A673 (cell line): ENCODE measurements around the gene TAL2. TPM values are rescaled to one million over a fixed set of nuclear protein-coding genes. Genes with fewer than 3 reads are reported as not detected.

Experiments
- BruUV-seq: library from RNA; stranded (reverse); fragments of 400-500 nt; replicated peaks from 2 replicates; lab custom pipeline; 2021; lab: Mats Ljungman, UMichigan
- CTCF ChIA-PET: fragments of 300-600 bp; sonication (Branson Sonifier 250); formaldehyde crosslinking; loops from one replicate; lab custom pipeline; 2022; ENCODE audit warnings: antibody characterized with exemption; lab: Charles Lee
- POLR2A ChIA-PET: fragments of 300-600 bp; sonication (Branson Sonifier 250); formaldehyde crosslinking; loops from one replicate; lab custom pipeline; 2022; ENCODE audit warnings: antibody characterized with exemption; ENCODE audit not compliant: low non-redundant PET; lab: Charles Lee
- DNase-seq: peaks from one replicate; pipeline ENCODE4 v3.0.0-alpha.2; 2015; ENCODE audit warnings: low spot score
- H3K27ac ChIP-seq: fragments of 200-600 bp; sonication (generic); 2 replicates; pipeline ENCODE4 v1.5.1; 2016; ENCODE audit warnings: mixed run types, low read depth, mild to moderate bottlenecking, mixed read lengths, antibody characterized with exemption, low read length; ENCODE audit not compliant: poor library complexity, severe bottlenecking
- H3K27me3 ChIP-seq: fragments of 200-600 bp; sonication (generic); replicated peaks from 2 replicates; pipeline ENCODE4 v1.6.1; 2017; ENCODE audit warnings: mixed run types, low read depth, mild to moderate bottlenecking, mixed read lengths, antibody characterized with exemption, low read length; ENCODE audit not compliant: insufficient read depth, poor library complexity
- H3K36me3 ChIP-seq: fragments of 200-600 bp; sonication (generic); 2 replicates; pipeline ENCODE4 v1.6.1; 2016; ENCODE audit warnings: mixed run types, mild to moderate bottlenecking, mixed read lengths, antibody characterized with exemption, low read length; ENCODE audit not compliant: insufficient read depth, poor library complexity, severe bottlenecking
- H3K4me1 ChIP-seq: fragments of 200-600 bp; sonication (generic); 2 replicates; pipeline ENCODE4 v1.6.1; 2017; ENCODE audit warnings: mixed run types, mild to moderate bottlenecking, mixed read lengths, antibody characterized with exemption, low read length; ENCODE audit not compliant: insufficient read depth, poor library complexity, severe bottlenecking
- H3K4me3 ChIP-seq: fragments of 200-600 bp; sonication (generic); 2 replicates; pipeline ENCODE4 v1.5.1; 2016; ENCODE audit warnings: low read depth, mixed run types, mild to moderate bottlenecking, mixed read lengths, low read length; ENCODE audit not compliant: poor library complexity, severe bottlenecking
- H3K9me3 ChIP-seq: fragments of 200-600 bp; sonication (generic); 2 replicates; pipeline ENCODE4 v1.6.1; 2016; ENCODE audit warnings: mixed run types, low read depth, mild to moderate bottlenecking, mixed read lengths, antibody characterized with exemption, low read length; ENCODE audit not compliant: poor library complexity, severe bottlenecking
- CTCF ChIP-seq: fragments of 300-800, 200-600 bp; sonication (generic); conservative IDR thresholded peaks from 2 replicates; pipeline ENCODE4 v1.5.1; 2017; ENCODE audit warnings: low read depth, mild to moderate bottlenecking, antibody characterized with exemption, low read length, moderate library complexity, mixed read lengths
- EZH2 ChIP-seq: fragments of 200-600 bp; sonication (generic); IDR thresholded peaks from 2 replicates; pipeline ENCODE4 v1.6.1; 2017; ENCODE audit warnings: borderline replicate concordance, low read depth, mild to moderate bottlenecking, mixed read lengths, antibody characterized with exemption, low read length; ENCODE audit not compliant: poor library complexity, severe bottlenecking
- intact Hi-C: fragments of 100-400 bp; cut with micrococcal nuclease; formaldehyde crosslinking; loops from one replicate; pipeline ENCODE4 v1.10.0; 2022; ENCODE audit not compliant: unreplicated experiment
- total RNA-seq: library from RNA; stranded (reverse); gene quantifications from 2 replicates; pipeline ENCODE4 v1.2.3, GENCODE V29; 2021

The TAL2 gene
- total RNA-seq, 1 experiment from 2014 or later: not detected

GRCh38 chr9:105681313-105681712, 19.1 kb downstream of the TAL2 start:
- no peak for TF ChIP-seq EZH2
- no peak for TF ChIP-seq CTCF
- Histone ChIP-seq H3K27me3 (no peaks in the 10 kb centered on the region), H3K27ac (no peak overlapping the region), H3K4me1 (no peaks in the 10 kb centered on the region), H3K4me3 (no peak overlapping the region), H3K36me3 (no peaks in the 10 kb centered on the region), H3K9me3 (no peaks in the 10 kb centered on the region)
- no TSS peak for BruUV-seq
- POLR2A ChIA-PET: no interaction called here
- DNase-seq: no peak
- CTCF ChIA-PET: no interaction called here
- intact Hi-C loops: no loop called here

GRCh38 chr9:105681724-105682123, 19.5 kb downstream of the TAL2 start:
- POLR2A ChIA-PET: no interaction called here
- no peaks in the 10 kb centered on the region for H3K27me3 ChIP-seq
- no peak overlapping the region for H3K4me3 ChIP-seq
- DNase-seq: peak; percentile 12
- H3K36me3 ChIP-seq: no peaks in the 10 kb centered on the region
- TF ChIP-seq CTCF: no peak
- no peak for TF ChIP-seq EZH2
- no peaks in the 10 kb centered on the region for H3K4me1 ChIP-seq
- intact Hi-C loops: no loop called here
- no peaks in the 10 kb centered on the region for H3K9me3 ChIP-seq
- BruUV-seq: no TSS peak
- no peak overlapping the region for H3K27ac ChIP-seq
- CTCF ChIA-PET: no interaction called here

- H3K36me3 ChIP-seq: no peaks in the 10 kb centered on the region
- TF ChIP-seq CTCF: no peak
- TF ChIP-seq EZH2: no peak
- DNase-seq: no peak
- intact Hi-C loops: no loop called here
- H3K27ac ChIP-seq: no peak overlapping the region
- POLR2A ChIA-PET: no interaction called here
- no peak overlapping the region for H3K4me3 ChIP-seq
- no peaks in the 10 kb centered on the region for H3K9me3 ChIP-seq
- no peaks in the 10 kb centered on the region for H3K4me1 ChIP-seq
- BruUV-seq: no TSS peak
- CTCF ChIA-PET: no interaction called here
- H3K27me3 ChIP-seq: no peaks in the 10 kb centered on the region
These were observed 21.5 kb downstream of the TAL2 start for GRCh38 chr9:105683688-105684275.
